Nephron progenitor cell (in vitro differentiated cells): ENCODE data around the gene ANKS1B.

ENCODE experiments used
- DNase-seq: peaks from one replicate; pipeline ENCODE4 v3.0.0; 2021
- H3K27ac Mint-ChIP-seq: 2 replicates; pipeline ENCODE4 v1.8.0; 2021; ENCODE audit warnings: mild to moderate bottlenecking, moderate library complexity, mixed read lengths
- H3K27me3 Mint-ChIP-seq: 2 replicates; pipeline ENCODE4 v1.8.0; 2021; ENCODE audit warnings: mild to moderate bottlenecking, low read depth, mixed read lengths; ENCODE audit not compliant: poor library complexity
- H3K36me3 Mint-ChIP-seq: 2 replicates; pipeline ENCODE4 v1.8.0; 2021; ENCODE audit warnings: low read depth, mixed read lengths
- H3K4me1 Mint-ChIP-seq: 2 replicates; pipeline ENCODE4 v1.8.0; 2021; ENCODE audit warnings: mixed read lengths
- H3K4me3 Mint-ChIP-seq: 2 replicates; pipeline ENCODE4 v1.8.0; 2021; ENCODE audit warnings: mild to moderate bottlenecking, moderate library complexity, mixed read lengths
- H3K9me3 Mint-ChIP-seq: 2 replicates; pipeline ENCODE4 v1.8.0; 2021; ENCODE audit warnings: mild to moderate bottlenecking, moderate library complexity, mixed read lengths
- TF ChIP-seq, protein P1 (sequence below): fragments of 200-600 bp; sonication (generic); IDR thresholded peaks from 2 replicates; pipeline ENCODE4 v1.5.0; 2021; ENCODE audit warnings: antibody characterized with exemption

Gene ANKS1B

GRCh38 chr12:99476956-99477355 is 507.8 kb downstream of the ANKS1B start:
- no peak overlapping the region for H3K4me3 Mint-ChIP-seq

GRCh38 chr12:99455350-99456035 is 529.2 kb downstream of the ANKS1B start:
- peaks cover 19% of the 10 kb centered on the region for H3K9me3 Mint-ChIP-seq
- TF ChIP-seq, protein P1, sequence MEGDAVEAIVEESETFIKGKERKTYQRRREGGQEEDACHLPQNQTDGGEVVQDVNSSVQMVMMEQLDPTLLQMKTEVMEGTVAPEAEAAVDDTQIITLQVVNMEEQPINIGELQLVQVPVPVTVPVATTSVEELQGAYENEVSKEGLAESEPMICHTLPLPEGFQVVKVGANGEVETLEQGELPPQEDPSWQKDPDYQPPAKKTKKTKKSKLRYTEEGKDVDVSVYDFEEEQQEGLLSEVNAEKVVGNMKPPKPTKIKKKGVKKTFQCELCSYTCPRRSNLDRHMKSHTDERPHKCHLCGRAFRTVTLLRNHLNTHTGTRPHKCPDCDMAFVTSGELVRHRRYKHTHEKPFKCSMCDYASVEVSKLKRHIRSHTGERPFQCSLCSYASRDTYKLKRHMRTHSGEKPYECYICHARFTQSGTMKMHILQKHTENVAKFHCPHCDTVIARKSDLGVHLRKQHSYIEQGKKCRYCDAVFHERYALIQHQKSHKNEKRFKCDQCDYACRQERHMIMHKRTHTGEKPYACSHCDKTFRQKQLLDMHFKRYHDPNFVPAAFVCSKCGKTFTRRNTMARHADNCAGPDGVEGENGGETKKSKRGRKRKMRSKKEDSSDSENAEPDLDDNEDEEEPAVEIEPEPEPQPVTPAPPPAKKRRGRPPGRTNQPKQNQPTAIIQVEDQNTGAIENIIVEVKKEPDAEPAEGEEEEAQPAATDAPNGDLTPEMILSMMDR, result no peak
- H3K36me3 Mint-ChIP-seq, result no peaks in the 10 kb centered on the region
- peaks cover 3% of the 10 kb centered on the region for H3K27me3 Mint-ChIP-seq
- no peak overlapping the region for H3K4me3 Mint-ChIP-seq
- DNase-seq, result no peak
- no peak overlapping the region for H3K27ac Mint-ChIP-seq
- H3K4me1 Mint-ChIP-seq, result no peaks in the 10 kb centered on the region

More at GRCh38 chr12:99476956-99477355, 507.8 kb downstream of the ANKS1B start:
- TF ChIP-seq, protein P1, result no peak
- H3K27ac Mint-ChIP-seq, result peak overlapping the region; percentile 76
- no peaks in the 10 kb centered on the region for H3K27me3 Mint-ChIP-seq
- DNase-seq, result peak; percentile 1
- no peaks in the 10 kb centered on the region for H3K36me3 Mint-ChIP-seq
- H3K4me1 Mint-ChIP-seq, result peaks cover 7% of the 10 kb centered on the region
- H3K9me3 Mint-ChIP-seq, result peaks cover 5% of the 10 kb centered on the region

- no peak overlapping the region for H3K27ac Mint-ChIP-seq
- H3K36me3 Mint-ChIP-seq, result no peaks in the 10 kb centered on the region
- peaks cover 3% of the 10 kb centered on the region for H3K27me3 Mint-ChIP-seq
Measured at GRCh38 chr12:99454539-99455172, 530.1 kb downstream of the ANKS1B start.

GRCh38 chr12:99453836-99454538 is 530.7 kb downstream of the ANKS1B start:
- no peak for DNase-seq
- no peak overlapping the region for H3K27ac Mint-ChIP-seq
- no peaks in the 10 kb centered on the region for H3K4me1 Mint-ChIP-seq
- H3K36me3 Mint-ChIP-seq, result no peaks in the 10 kb centered on the region
- TF ChIP-seq, protein P1, result no peak
- peaks cover 10% of the 10 kb centered on the region for H3K9me3 Mint-ChIP-seq
- no peak overlapping the region for H3K4me3 Mint-ChIP-seq
- peaks cover 3% of the 10 kb centered on the region for H3K27me3 Mint-ChIP-seq

More at GRCh38 chr12:99454539-99455172, 530.1 kb downstream of the ANKS1B start:
- no peak for DNase-seq
- Mint-ChIP-seq H3K9me3 (peaks cover 12% of the 10 kb centered on the region), H3K4me3 (no peak overlapping the region), H3K4me1 (no peaks in the 10 kb centered on the region)
- TF ChIP-seq, protein P1, result no peak

- Mint-ChIP-seq H3K27me3 (no peaks in the 10 kb centered on the region), H3K4me1 (no peaks in the 10 kb centered on the region), H3K9me3 (no peaks in the 10 kb centered on the region), H3K4me3 (no peak overlapping the region), H3K36me3 (no peaks in the 10 kb centered on the region), H3K27ac (no peak overlapping the region)
- TF ChIP-seq, protein P1, result no peak
- DNase-seq, result no peak
Measured at GRCh38 chr12:99450036-99450630, 534.6 kb downstream of the ANKS1B start.
